ENCODE results near the gene MRPL37.

- TF ChIP-seq POLR2A (IDR thresholded peaks at IDR 0.05): no peak
- TF ChIP-seq, protein P1, sequence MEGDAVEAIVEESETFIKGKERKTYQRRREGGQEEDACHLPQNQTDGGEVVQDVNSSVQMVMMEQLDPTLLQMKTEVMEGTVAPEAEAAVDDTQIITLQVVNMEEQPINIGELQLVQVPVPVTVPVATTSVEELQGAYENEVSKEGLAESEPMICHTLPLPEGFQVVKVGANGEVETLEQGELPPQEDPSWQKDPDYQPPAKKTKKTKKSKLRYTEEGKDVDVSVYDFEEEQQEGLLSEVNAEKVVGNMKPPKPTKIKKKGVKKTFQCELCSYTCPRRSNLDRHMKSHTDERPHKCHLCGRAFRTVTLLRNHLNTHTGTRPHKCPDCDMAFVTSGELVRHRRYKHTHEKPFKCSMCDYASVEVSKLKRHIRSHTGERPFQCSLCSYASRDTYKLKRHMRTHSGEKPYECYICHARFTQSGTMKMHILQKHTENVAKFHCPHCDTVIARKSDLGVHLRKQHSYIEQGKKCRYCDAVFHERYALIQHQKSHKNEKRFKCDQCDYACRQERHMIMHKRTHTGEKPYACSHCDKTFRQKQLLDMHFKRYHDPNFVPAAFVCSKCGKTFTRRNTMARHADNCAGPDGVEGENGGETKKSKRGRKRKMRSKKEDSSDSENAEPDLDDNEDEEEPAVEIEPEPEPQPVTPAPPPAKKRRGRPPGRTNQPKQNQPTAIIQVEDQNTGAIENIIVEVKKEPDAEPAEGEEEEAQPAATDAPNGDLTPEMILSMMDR (IDR thresholded peaks at IDR 0.05): no peak
These were observed 46.3 kb downstream of the MRPL37 start for GRCh38 chr1:54246116-54246721.
